DOHH2 (cell line): ENCODE measurements around the gene TTC28.

ENCODE experiments used
- H3F3A ChIP-seq: fragments of 200-600 bp; sonication (generic), shearing (Covaris generic); 2 replicates; pipeline ENCODE4 v1.6.0; 2016; ENCODE audit warnings: antibody characterized with exemption, mild to moderate bottlenecking; ENCODE audit not compliant: control insufficient read depth, insufficient read depth
- H3K27ac ChIP-seq: fragments of 200-600 bp; sonication (generic); 2 replicates; pipeline ENCODE4 v1.5.1; 2014; ENCODE audit warnings: low read depth, mild to moderate bottlenecking, low read length, moderate library complexity
- H3K27me3 ChIP-seq: fragments of 200-600 bp; sonication (generic); 2 replicates; pipeline ENCODE4 v1.6.1; 2014; ENCODE audit warnings: mild to moderate bottlenecking, low read length, mixed read lengths; ENCODE audit not compliant: control insufficient read depth
- H3K36me3 ChIP-seq: fragments of 200-600 bp; sonication (generic); 2 replicates; pipeline ENCODE4 v1.6.1; 2014; ENCODE audit warnings: mild to moderate bottlenecking, low read length, moderate library complexity, mixed read lengths; ENCODE audit not compliant: control insufficient read depth
- H3K4me1 ChIP-seq: fragments of 200-600 bp; sonication (generic); 2 replicates; pipeline ENCODE4 v1.6.1; 2014; ENCODE audit warnings: mild to moderate bottlenecking, low read length, mixed read lengths; ENCODE audit not compliant: control insufficient read depth
- H3K4me2 ChIP-seq: fragments of 200-600 bp; sonication (generic); 2 replicates; pipeline ENCODE4 v1.6.0; 2014; ENCODE audit warnings: mild to moderate bottlenecking, low read length, moderate library complexity
- H3K4me3 ChIP-seq: fragments of 200-600 bp; sonication (generic); 2 replicates; pipeline ENCODE4 v1.5.1; 2014; ENCODE audit warnings: mild to moderate bottlenecking, low read length, mixed read lengths
- H3K79me2 ChIP-seq: fragments of 200-600 bp; sonication (generic); 2 replicates; pipeline ENCODE4 v1.6.1; 2014; ENCODE audit warnings: mild to moderate bottlenecking, low read length, mixed read lengths; ENCODE audit not compliant: control insufficient read depth
- H3K9me2 ChIP-seq: fragments of 200-600 bp; sonication (generic); replicated peaks from 2 replicates; pipeline ENCODE4 v1.6.1; 2014; ENCODE audit warnings: mild to moderate bottlenecking, low read length, mixed read lengths; ENCODE audit not compliant: control insufficient read depth
- H3K9me3 ChIP-seq: fragments of 200-600 bp; sonication (generic); 2 replicates; pipeline ENCODE4 v1.6.1; 2014; ENCODE audit warnings: antibody characterized with exemption, low read length, mixed read lengths; ENCODE audit not compliant: control insufficient read depth, insufficient read depth
- H4K20me1 ChIP-seq: fragments of 200-600 bp; sonication (generic); 2 replicates; pipeline ENCODE4 v1.6.0; 2014; ENCODE audit warnings: low read depth, mild to moderate bottlenecking, antibody characterized with exemption, low read length, moderate library complexity; ENCODE audit not compliant: control insufficient read depth, insufficient read depth
- EZH2phosphoT487 ChIP-seq: fragments of 200-600 bp; sonication (generic); IDR thresholded peaks from 2 replicates; pipeline ENCODE4 v1.6.1; 2017; ENCODE audit warnings: borderline replicate concordance, mild to moderate bottlenecking, antibody characterized with exemption, low read length, moderate library complexity, mixed read lengths
- TF ChIP-seq, protein P1 (sequence below): fragments of 200-600 bp; sonication (generic); IDR thresholded peaks from one replicate; pipeline ENCODE4 v1.5.1; 2014; ENCODE audit warnings: antibody characterized with exemption, mild to moderate bottlenecking, low read depth, low read length; ENCODE audit not compliant: poor library complexity, severe bottlenecking

Gene TTC28

DNA sequence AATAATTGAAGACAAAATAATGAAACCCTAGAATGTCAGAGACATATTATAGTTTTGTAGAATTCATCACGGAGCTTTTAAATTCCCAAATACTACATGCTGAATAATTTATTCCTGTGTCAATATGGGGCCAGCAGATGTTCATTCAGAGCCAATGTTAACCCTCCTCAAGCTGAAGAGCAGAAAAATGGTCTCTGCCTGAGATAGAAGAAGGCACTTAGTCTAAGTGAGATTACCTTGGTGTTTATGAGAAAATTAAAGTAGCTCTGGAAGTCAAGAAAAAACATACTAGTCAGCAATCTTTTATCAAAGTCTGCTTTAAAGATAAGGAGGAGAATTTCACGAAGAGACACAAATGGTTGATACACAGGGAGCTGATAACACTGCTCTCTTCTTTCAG lies 328.2 kb downstream of the TTC28 start:
- H3K36me3 ChIP-seq: no peaks in the 10 kb centered on the region

DNA sequence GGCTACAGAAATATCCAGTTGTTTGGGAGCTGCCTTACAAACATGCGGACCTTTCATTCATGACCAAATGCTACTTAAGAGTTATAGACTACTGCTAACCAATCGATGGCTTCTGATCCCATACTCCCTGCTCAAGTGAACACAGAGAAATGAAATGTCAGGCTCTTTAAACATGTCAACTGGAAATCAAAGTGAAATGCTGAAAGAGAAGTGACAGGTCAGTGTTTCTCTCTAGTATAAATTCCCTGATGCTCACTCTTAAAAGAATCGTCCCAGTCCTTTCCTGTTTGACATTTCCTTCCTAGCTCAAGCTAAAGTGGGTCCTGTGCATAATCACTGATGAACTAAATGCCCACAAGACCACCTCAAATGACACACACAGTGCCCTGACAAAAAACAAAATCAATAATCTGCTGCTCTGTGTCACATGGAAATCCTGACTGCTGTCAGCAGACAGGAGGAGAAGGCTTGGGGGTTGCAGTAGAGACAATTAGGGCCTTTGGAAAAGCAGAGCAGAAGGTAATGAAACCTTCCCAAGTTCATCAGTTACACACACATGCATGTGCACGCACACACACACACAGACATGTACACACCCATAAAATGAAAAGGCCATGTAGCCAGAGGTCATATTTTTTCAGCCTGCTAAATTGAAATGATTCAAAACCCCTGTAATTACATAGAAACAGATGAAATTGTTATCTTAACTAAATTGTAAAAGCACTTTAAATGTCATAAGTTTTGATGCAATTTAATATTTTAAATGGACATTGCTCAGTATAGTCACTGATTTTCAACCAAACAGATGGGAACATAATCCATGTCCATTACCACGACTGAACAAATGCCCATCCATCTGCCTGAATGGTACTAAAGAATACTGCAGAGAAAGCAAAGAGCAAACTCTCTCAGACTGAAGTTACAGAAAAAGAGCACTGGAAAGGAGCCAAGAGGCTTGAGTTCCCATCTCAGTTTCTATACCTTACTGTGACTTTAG lies 330.7 kb downstream of the TTC28 start:
- H4K20me1 ChIP-seq: 0 out of 2 replicates have a peak, but pooled peaks cover 3% of the 10 kb centered on the region
- no peaks in the 10 kb centered on the region for H3K9me2 ChIP-seq
- no peaks in the 10 kb centered on the region for H3K9me3 ChIP-seq
- no peak overlapping the region for H3K27ac ChIP-seq
- H3K27me3 ChIP-seq: peaks cover 4% of the 10 kb centered on the region; the same call in 1 of the 2 replicates
- no peaks in the 10 kb centered on the region for H3K36me3 ChIP-seq
- H3K79me2 ChIP-seq: no peaks in the 10 kb centered on the region
- no peak overlapping the region for H3K4me2 ChIP-seq
- H3K4me1 ChIP-seq: no peaks in the 10 kb centered on the region
- H3F3A ChIP-seq: no peaks in the 10 kb centered on the region
- H3K4me3 ChIP-seq: no peak overlapping the region
- no peak for TF ChIP-seq EZH2phosphoT487
- TF ChIP-seq, protein P1, sequence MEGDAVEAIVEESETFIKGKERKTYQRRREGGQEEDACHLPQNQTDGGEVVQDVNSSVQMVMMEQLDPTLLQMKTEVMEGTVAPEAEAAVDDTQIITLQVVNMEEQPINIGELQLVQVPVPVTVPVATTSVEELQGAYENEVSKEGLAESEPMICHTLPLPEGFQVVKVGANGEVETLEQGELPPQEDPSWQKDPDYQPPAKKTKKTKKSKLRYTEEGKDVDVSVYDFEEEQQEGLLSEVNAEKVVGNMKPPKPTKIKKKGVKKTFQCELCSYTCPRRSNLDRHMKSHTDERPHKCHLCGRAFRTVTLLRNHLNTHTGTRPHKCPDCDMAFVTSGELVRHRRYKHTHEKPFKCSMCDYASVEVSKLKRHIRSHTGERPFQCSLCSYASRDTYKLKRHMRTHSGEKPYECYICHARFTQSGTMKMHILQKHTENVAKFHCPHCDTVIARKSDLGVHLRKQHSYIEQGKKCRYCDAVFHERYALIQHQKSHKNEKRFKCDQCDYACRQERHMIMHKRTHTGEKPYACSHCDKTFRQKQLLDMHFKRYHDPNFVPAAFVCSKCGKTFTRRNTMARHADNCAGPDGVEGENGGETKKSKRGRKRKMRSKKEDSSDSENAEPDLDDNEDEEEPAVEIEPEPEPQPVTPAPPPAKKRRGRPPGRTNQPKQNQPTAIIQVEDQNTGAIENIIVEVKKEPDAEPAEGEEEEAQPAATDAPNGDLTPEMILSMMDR: no peak

More for the DNA sequence above, 328.2 kb downstream of the TTC28 start:
- Histone ChIP-seq H3K9me3 (no peaks in the 10 kb centered on the region), H4K20me1 (0 out of 2 replicates have a peak, but pooled peaks cover 3% of the 10 kb centered on the region), H3K27me3 (no peaks in the 10 kb centered on the region), H3K4me1 (no peaks in the 10 kb centered on the region), H3K79me2 (no peaks in the 10 kb centered on the region), H3K9me2 (no peaks in the 10 kb centered on the region), H3F3A (no peaks in the 10 kb centered on the region), H3K4me2 (no peak overlapping the region), H3K4me3 (no peak overlapping the region), H3K27ac (no peak overlapping the region)
- TF ChIP-seq EZH2phosphoT487: no peak
- TF ChIP-seq, protein P1: no peak

DNA sequence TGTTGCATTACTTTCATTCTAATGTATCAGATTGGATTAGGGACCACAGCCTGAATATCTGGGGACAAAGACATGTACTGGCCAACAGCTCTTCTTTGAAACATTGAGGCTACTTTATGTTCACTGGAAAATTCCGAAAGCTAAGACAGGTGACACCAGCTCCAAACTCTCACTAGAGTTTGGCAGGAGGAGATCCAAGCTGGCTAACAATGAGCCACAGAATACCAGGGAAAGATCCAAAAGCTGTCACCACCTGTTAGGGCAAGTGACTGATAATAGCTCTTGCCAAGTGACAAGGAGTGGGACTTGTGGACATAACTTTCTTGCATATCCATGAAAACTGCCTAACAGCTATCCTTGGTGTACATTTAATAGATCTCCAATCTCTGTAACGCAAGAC lies 333.3 kb downstream of the TTC28 start:
- H3K27ac ChIP-seq: no peak overlapping the region
- H3K4me3 ChIP-seq: no peak overlapping the region
- TF ChIP-seq, protein P1: no peak
- no peak for TF ChIP-seq EZH2phosphoT487
- no peaks in the 10 kb centered on the region for H3F3A ChIP-seq
- H3K4me1 ChIP-seq: no peaks in the 10 kb centered on the region
- H3K36me3 ChIP-seq: no peaks in the 10 kb centered on the region
- no peaks in the 10 kb centered on the region for H3K9me3 ChIP-seq
- no peak overlapping the region for H3K4me2 ChIP-seq
- H3K9me2 ChIP-seq: no peaks in the 10 kb centered on the region
- H3K27me3 ChIP-seq: peaks cover 4% of the 10 kb centered on the region; the same call in 1 of the 2 replicates
- H4K20me1 ChIP-seq: 0 out of 2 replicates have a peak, but pooled peaks cover 3% of the 10 kb centered on the region
- H3K79me2 ChIP-seq: no peaks in the 10 kb centered on the region
